ENCODE measurements around the gene DDX56.

Gene DDX56

GRCh38 chr7:44617225-44617890 lies 43.6 kb upstream of the DDX56 start:
- peak; percentile 56; the same call in 2 of the 3 replicates for ATAC-seq
- TF ChIP-seq TSHZ2 (CRISPR knock-in tag; IDR thresholded peaks at IDR 0.05) (no peak), GLIS3 (CRISPR knock-in tag; IDR thresholded peaks at IDR 0.05) (no peak), SNAI2 (CRISPR knock-in tag; IDR thresholded peaks at IDR 0.05) (no peak)

GRCh38 chr7:44616545-44616944 lies 42.8 kb upstream of the DDX56 start:
- no peak for ATAC-seq

More at GRCh38 chr7:44616545-44616944, 42.8 kb upstream of the DDX56 start:
- no peak for TF ChIP-seq ESRRG (CRISPR knock-in tag; IDR thresholded peaks at IDR 0.05)
- no peak for TF ChIP-seq CREB5 (CRISPR knock-in tag; IDR thresholded peaks at IDR 0.05; ENCODE audit: low read depth)
- TF ChIP-seq POU6F1 (CRISPR knock-in tag; IDR thresholded peaks at IDR 0.05; ENCODE audit: borderline replicate concordance, low read depth): no peak
- TF ChIP-seq ZNF70 (CRISPR knock-in tag; IDR thresholded peaks at IDR 0.05): no peak
- TF ChIP-seq OSR1 (CRISPR knock-in tag; IDR thresholded peaks at IDR 0.05): no peak
- TF ChIP-seq ARNTL (CRISPR knock-in tag; IDR thresholded peaks at IDR 0.05; ENCODE audit: borderline replicate concordance, low read depth): no peak
- TF ChIP-seq PATZ1 (CRISPR knock-in tag; IDR thresholded peaks at IDR 0.05; ENCODE audit: borderline replicate concordance): no peak
- TF ChIP-seq TSHZ2 (CRISPR knock-in tag; IDR thresholded peaks at IDR 0.05): no peak
- no peak for TF ChIP-seq ISL1 (CRISPR knock-in tag; IDR thresholded peaks at IDR 0.05)
- TF ChIP-seq CSRNP3 (CRISPR knock-in tag; IDR thresholded peaks at IDR 0.05): no peak
- TF ChIP-seq ZFP3 (CRISPR knock-in tag; IDR thresholded peaks at IDR 0.05): no peak
- TF ChIP-seq PPARA (CRISPR knock-in tag; IDR thresholded peaks at IDR 0.05; ENCODE audit: borderline replicate concordance): no peak
- TF ChIP-seq RARB (CRISPR knock-in tag; IDR thresholded peaks at IDR 0.05): no peak
- TF ChIP-seq ZNF565 (CRISPR knock-in tag; conservative IDR thresholded peaks at IDR 0.05; ENCODE audit: low read depth): no peak
- TF ChIP-seq TCF4 (CRISPR knock-in tag; IDR thresholded peaks at IDR 0.05; ENCODE audit: borderline replicate concordance): no peak

Data from SK-N-SH treated with all-trans-retinoic acid at 6 μM for 48 hours (cell line).